ENCODE measurements around the gene GRIK1. TPM values are rescaled to one million over a fixed set of nuclear protein-coding genes. Genes with fewer than 3 reads are reported as not detected.

Gene GRIK1
- polyA plus RNA-seq, 6 donors from 2014 or later, result not detected

GRCh38 chr21:29893687-29894086, 46.1 kb downstream of the GRIK1 start:
- Mint-ChIP-seq H3K36me3 (no peaks in the 10 kb centered on the region), H3K27ac (no peak overlapping the region), H3K9me3 (peaks cover 0 to 6% (median 0%) of the 10 kb centered on the region in 7 donors), H3K27me3 (peaks cover 0 to 4% (median 0%) of the 10 kb centered on the region in 3 donors), H3K4me1 (no peaks in the 10 kb centered on the region), H3K4me3 (no peak overlapping the region)
- no peak for ATAC-seq (ENCODE audit: low read depth in 2 of 2)
- DNase-seq, result no peak

- H3K4me3 Mint-ChIP-seq, result no peak overlapping the region
- H3K4me1 Mint-ChIP-seq, result no peaks in the 10 kb centered on the region
- no peak for DNase-seq
- H3K27ac Mint-ChIP-seq, result no peak overlapping the region
- ATAC-seq (ENCODE audit: low read depth in 2 of 2), result no peak
- H3K36me3 Mint-ChIP-seq, result no peaks in the 10 kb centered on the region
- H3K27me3 Mint-ChIP-seq, result peaks cover 0 to 4% (median 0%) of the 10 kb centered on the region in 3 donors
- H3K9me3 Mint-ChIP-seq, result peaks cover 0 to 6% (median 0%) of the 10 kb centered on the region in 7 donors
Measured at GRCh38 chr21:29892379-29892778, 47.4 kb downstream of the GRIK1 start.

- Mint-ChIP-seq H3K27ac (no peak overlapping the region), H3K27me3 (no peaks in the 10 kb centered on the region), H3K36me3 (no peaks in the 10 kb centered on the region), H3K4me3 (no peak overlapping the region), H3K4me1 (no peaks in the 10 kb centered on the region), H3K9me3 (peaks cover 0 to 6% (median 0%) of the 10 kb centered on the region in 7 donors)
- ATAC-seq (ENCODE audit: low read depth in 2 of 2), result no peak
- no peak for DNase-seq
Measured at GRCh38 chr21:29888437-29888836, 51.4 kb downstream of the GRIK1 start.

GRCh38 chr21:29887313-29888009, 52.3 kb downstream of the GRIK1 start:
- Mint-ChIP-seq H3K27me3 (no peaks in the 10 kb centered on the region), H3K27ac (no peak overlapping the region), H3K36me3 (no peaks in the 10 kb centered on the region), H3K4me1 (no peaks in the 10 kb centered on the region), H3K9me3 (peaks cover 0 to 4% (median 0%) of the 10 kb centered on the region in 7 donors), H3K4me3 (no peak overlapping the region)
- ATAC-seq (ENCODE audit: low read depth in 2 of 2), result no peak
- no peak for DNase-seq

DNA sequence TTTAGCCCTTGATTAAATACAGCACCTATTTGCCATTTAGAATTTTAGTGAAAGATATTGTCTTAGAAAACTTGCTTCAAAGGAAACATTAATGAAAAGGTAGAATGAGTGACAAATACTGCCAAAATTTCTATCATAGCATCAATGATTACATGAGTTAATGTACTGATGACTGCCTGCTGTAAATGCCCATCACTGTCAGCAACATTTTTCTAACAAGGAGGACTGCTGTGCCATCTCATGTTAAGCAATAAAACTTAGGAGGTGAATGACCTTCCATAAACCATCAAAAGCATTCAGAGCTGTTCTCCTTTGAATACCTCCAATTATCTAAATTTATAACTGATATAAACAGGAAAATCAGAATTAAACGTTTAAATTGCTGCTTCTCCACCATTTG, 54.3 kb downstream of the GRIK1 start:
- Mint-ChIP-seq H3K27ac (no peak overlapping the region), H3K4me1 (no peaks in the 10 kb centered on the region), H3K9me3 (peaks cover 0 to 1% (median 0%) of the 10 kb centered on the region in 7 donors), H3K27me3 (no peaks in the 10 kb centered on the region), H3K36me3 (no peaks in the 10 kb centered on the region), H3K4me3 (no peak overlapping the region)
- no peak for ATAC-seq (ENCODE audit: low read depth in 2 of 2)
- DNase-seq, result no peak

GRCh38 chr21:29875873-29876272, 63.9 kb downstream of the GRIK1 start:
- Mint-ChIP-seq H3K9me3 (peaks cover 0 to 3% (median 0%) of the 10 kb centered on the region in 7 donors), H3K4me3 (no peak overlapping the region), H3K4me1 (no peaks in the 10 kb centered on the region), H3K27me3 (peaks cover 0 to 5% (median 0%) of the 10 kb centered on the region in 3 donors), H3K36me3 (no peaks in the 10 kb centered on the region), H3K27ac (no peak overlapping the region)
- DNase-seq (no peak), ATAC-seq (ENCODE audit: low read depth in 2 of 2) (no peak)

DNA sequence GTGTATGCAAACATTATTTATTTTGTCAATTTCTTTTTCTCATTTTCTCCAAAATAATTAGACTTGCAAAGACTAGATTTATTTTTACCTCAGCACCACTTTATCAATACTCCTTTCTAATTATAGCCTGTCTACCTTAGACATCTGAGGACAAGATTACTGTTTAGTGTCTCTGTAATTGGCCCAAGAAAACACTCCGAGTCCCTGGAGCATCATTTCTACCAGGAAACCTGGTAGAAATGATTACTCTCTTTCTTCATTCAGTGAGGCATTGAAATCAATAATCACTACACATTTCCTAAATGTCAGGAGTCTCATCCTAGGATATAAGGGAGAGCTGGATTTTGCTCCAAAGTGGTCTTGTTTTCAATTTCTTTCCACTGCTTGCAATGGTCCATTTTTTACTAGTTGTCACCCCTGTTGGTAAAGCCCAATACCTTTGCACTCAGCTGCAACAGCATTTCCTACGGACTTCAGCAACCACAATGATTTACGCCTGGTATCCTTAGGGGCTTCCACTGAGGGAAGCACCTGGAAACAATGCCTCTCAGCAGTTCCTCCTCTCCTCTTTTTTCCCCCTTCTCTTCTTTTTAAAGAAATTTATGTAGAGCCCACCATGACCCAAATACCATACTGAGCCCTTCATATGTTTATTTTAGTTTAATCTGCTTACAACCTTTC, 64.6 kb downstream of the GRIK1 start:
- H3K4me3 Mint-ChIP-seq, result no peak overlapping the region
- ATAC-seq (ENCODE audit: low read depth in 2 of 2), result no peak
- H3K36me3 Mint-ChIP-seq, result no peaks in the 10 kb centered on the region

GRCh38 chr21:29873908-29874307, 65.9 kb downstream of the GRIK1 start:
- DNase-seq (no peak), ATAC-seq (ENCODE audit: low read depth in 2 of 2) (no peak)
- Mint-ChIP-seq H3K4me1 (no peaks in the 10 kb centered on the region), H3K36me3 (no peaks in the 10 kb centered on the region), H3K27me3 (peaks cover 0 to 5% (median 0%) of the 10 kb centered on the region in 3 donors), H3K9me3 (peaks cover 0 to 3% (median 0%) of the 10 kb centered on the region in 7 donors), H3K27ac (no peak overlapping the region), H3K4me3 (no peak overlapping the region)

More for the DNA sequence above, 64.6 kb downstream of the GRIK1 start:
- Mint-ChIP-seq H3K9me3 (peaks cover 0 to 3% (median 0%) of the 10 kb centered on the region in 7 donors), H3K4me1 (no peaks in the 10 kb centered on the region), H3K27ac (no peak overlapping the region), H3K27me3 (peaks cover 0 to 5% (median 0%) of the 10 kb centered on the region in 3 donors)
- no peak for DNase-seq

DNA sequence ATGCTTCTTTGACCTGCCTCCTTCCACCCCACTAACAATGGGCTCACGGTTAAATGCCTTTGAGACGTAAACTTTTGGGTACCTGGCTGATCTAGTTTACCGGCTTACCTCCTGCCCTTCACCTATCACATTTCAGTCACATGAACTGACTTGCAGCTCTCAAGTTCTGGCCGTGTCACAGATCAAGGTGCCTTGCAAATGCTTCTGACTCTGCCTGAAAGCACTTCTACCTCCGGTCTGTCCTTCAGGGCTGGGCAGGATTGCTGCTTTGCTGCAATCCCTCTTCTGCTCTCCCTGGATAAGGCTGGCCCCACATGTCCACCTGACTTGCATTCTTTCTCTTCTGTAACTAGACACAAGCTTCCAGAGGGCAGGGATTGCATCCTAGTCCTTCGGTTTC, 69.0 kb downstream of the GRIK1 start:
- no peak overlapping the region for H3K4me3 Mint-ChIP-seq
- peaks cover 0 to 3% (median 0%) of the 10 kb centered on the region in 3 donors for H3K27me3 Mint-ChIP-seq
- no peak for DNase-seq
- no peak overlapping the region for H3K27ac Mint-ChIP-seq
- H3K4me1 Mint-ChIP-seq, result no peaks in the 10 kb centered on the region
- H3K9me3 Mint-ChIP-seq, result peaks cover 0 to 2% (median 0%) of the 10 kb centered on the region in 7 donors
- no peaks in the 10 kb centered on the region for H3K36me3 Mint-ChIP-seq
- no peak for ATAC-seq (ENCODE audit: low read depth in 2 of 2)

- H3K36me3 Mint-ChIP-seq, result no peaks in the 10 kb centered on the region
- no peak for DNase-seq
- H3K9me3 Mint-ChIP-seq, result peaks cover 0 to 1% (median 0%) of the 10 kb centered on the region in 7 donors
- no peak for ATAC-seq (ENCODE audit: low read depth in 2 of 2)
- H3K27me3 Mint-ChIP-seq, result peaks cover 0 to 6% (median 3%) of the 10 kb centered on the region in 3 donors
- no peak overlapping the region for H3K4me3 Mint-ChIP-seq
- no peaks in the 10 kb centered on the region for H3K4me1 Mint-ChIP-seq
- peak overlapping the region in 2 of 6 donors; percentile 27 to 92 for H3K27ac Mint-ChIP-seq
Measured at GRCh38 chr21:29867796-29868195, 72.0 kb downstream of the GRIK1 start.

- ATAC-seq (ENCODE audit: low read depth in 2 of 2), result no peak
- H3K9me3 Mint-ChIP-seq, result no peaks in the 10 kb centered on the region
- H3K27me3 Mint-ChIP-seq, result peaks cover 0 to 8% (median 6%) of the 10 kb centered on the region in 3 donors
- H3K36me3 Mint-ChIP-seq, result no peaks in the 10 kb centered on the region
- no peak for DNase-seq
- H3K27ac Mint-ChIP-seq, result no peak overlapping the region
- H3K4me1 Mint-ChIP-seq, result no peaks in the 10 kb centered on the region
- H3K4me3 Mint-ChIP-seq, result no peak overlapping the region
Measured at GRCh38 chr21:29860346-29860745, 79.5 kb downstream of the GRIK1 start.

GRCh38 chr21:29857150-29857549, 82.6 kb downstream of the GRIK1 start:
- Mint-ChIP-seq H3K9me3 (no peaks in the 10 kb centered on the region), H3K4me3 (no peak overlapping the region), H3K4me1 (no peaks in the 10 kb centered on the region), H3K27me3 (no peaks in the 10 kb centered on the region), H3K36me3 (no peaks in the 10 kb centered on the region), H3K27ac (no peak overlapping the region)
- ATAC-seq (ENCODE audit: low read depth in 2 of 2), result no peak
- DNase-seq, result no peak

GRCh38 chr21:29854795-29855194, 85.0 kb downstream of the GRIK1 start:
- H3K4me1 Mint-ChIP-seq, result no peaks in the 10 kb centered on the region
- H3K27me3 Mint-ChIP-seq, result peaks cover 0 to 1% (median 0%) of the 10 kb centered on the region in 3 donors
- ATAC-seq (ENCODE audit: low read depth in 2 of 2) (no peak), DNase-seq (no peak)
- H3K27ac Mint-ChIP-seq, result no peak overlapping the region
- H3K9me3 Mint-ChIP-seq, result no peaks in the 10 kb centered on the region
- H3K4me3 Mint-ChIP-seq, result no peak overlapping the region
- no peaks in the 10 kb centered on the region for H3K36me3 Mint-ChIP-seq

DNA sequence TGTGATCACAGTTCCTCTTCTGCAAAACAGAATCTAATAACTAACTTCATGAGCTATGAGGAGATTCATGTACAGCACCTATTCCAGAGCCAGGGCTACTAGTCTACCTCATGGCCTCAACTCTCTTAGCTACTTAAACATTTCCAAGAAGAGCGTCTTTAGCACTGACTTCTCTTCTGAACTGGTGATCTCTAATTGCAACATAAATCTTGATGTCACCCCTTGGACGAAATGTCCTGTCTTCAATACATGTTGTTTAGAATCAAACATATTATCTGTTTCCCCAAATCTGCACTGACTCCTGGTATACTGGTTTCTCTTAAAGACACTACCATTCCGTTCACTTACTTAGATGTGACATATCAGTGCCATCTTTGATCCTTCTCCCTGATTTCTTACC, 88.2 kb downstream of the GRIK1 start:
- H3K27ac Mint-ChIP-seq, result no peak overlapping the region
- ATAC-seq (ENCODE audit: low read depth in 2 of 2) (no peak), DNase-seq (no peak)
- H3K9me3 Mint-ChIP-seq, result no peaks in the 10 kb centered on the region
- peaks cover 12 to 21% (median 13%) of the 10 kb centered on the region in 3 donors for H3K27me3 Mint-ChIP-seq
- no peaks in the 10 kb centered on the region for H3K4me1 Mint-ChIP-seq
- H3K4me3 Mint-ChIP-seq, result no peak overlapping the region
- H3K36me3 Mint-ChIP-seq, result no peaks in the 10 kb centered on the region

All from naive B cell (primary cell).